ENCODE data around the gene IFNL1.

DNA sequence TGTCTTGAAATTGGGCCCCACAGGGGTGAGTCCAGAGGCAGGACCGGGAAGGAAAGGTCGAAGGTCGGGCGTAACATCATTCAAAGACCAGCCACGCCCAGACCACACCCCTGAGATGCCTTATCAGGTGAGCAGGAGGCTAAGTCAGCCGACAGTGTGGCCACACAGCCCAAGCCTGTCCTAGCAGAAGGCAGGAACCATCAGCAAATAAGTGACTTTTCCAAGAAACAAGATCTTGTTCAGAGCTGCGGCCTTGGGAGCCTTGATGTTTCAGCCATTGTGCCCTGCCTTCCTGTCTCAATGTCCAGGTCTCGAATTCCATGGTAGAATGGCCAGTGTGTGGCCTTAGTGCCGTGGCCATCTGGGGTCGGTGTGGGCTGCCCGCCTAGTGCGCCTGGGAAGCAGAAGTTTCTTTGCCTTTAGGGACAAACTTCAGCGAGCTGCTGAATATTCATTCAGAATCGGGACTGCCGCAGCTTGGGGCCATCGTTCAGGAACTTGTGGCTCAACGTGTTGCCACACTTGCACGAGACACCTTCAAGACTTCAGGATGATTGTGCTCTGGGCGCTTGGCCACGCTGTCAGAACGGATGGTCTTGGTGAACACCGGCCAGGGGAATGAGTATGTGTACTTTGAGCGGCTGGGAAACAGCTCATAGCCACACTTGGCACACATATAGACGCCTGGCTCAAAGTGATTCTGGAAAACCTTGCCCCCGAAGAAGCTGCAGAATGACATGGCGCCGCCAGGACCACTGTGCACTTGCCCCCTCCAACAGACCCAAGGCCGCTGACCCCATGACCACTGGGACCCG, 41.5 kb upstream of the IFNL1 start:
- TF ChIP-seq CTCF (IDR thresholded peaks at IDR 0.05) (no peak), POLR2A (IDR thresholded peaks at IDR 0.05) (no peak), POLR2AphosphoS5 (IDR thresholded peaks at IDR 0.05) (no peak)
